K562 (cell line): ENCODE measurements around the gene KIF18B. TPM values are rescaled to one million over a fixed set of nuclear protein-coding genes. Genes with fewer than 3 reads are reported as not detected.

ENCODE experiments used
- ATAC-seq: fragments of 200-7000 bp; cut with Tn5 transposase; 3 replicates; pipeline ENCODE4 v1.9.1; 2020; ENCODE audit warnings: moderate library complexity
- BruUV-seq: library from RNA; stranded (reverse); fragments of 400-500 nt; replicated peaks from 2 replicates; lab custom pipeline; 2021; lab: Mats Ljungman, UMichigan
- CTCF ChIA-PET: fragments of 300-600 bp; formaldehyde crosslinking; extraction: SDS; loops from one replicate; lab custom pipeline; 2021; ENCODE audit warnings: low intra/inter-chr PET ratio; lab: Yijun Ruan, JAX
- POLR2A ChIA-PET: fragments of 300-600, 350-650 bp; sonication (Branson Sonifier 250); formaldehyde crosslinking; extraction: SDS; loops from one replicate; lab custom pipeline; 2021; ENCODE audit warnings: antibody characterized with exemption, inconsistent platforms; lab: Yijun Ruan, JAX
- DNase-seq, 4 experiments: peaks; one replicate each; pipeline versions ENCODE4 v3.0.0 to v3.0.0-alpha.2; 2011 to 2018; ENCODE audit warnings: low spot score in 3 of 4, mixed read lengths in 3 of 4; ENCODE audit errors: extremely low read depth in 1 of 4
- FAIRE-seq: peaks from 2 replicates; lab custom pipeline; 2011; peaks lifted over from hg19 to GRCh38; lab: Jason Lieb, UNC
- H2AFZ ChIP-seq: 2 replicates; pipeline ENCODE4 v1.6.0; 2011; ENCODE audit warnings: low read depth, low read length, control low read depth, inconsistent platforms
- H3K27ac ChIP-seq: fragments of 200-600 bp; 3 replicates; pipeline ENCODE4 v1.8.0; 2011; ENCODE audit warnings: low read depth, mild to moderate bottlenecking, control low read depth, inconsistent platforms, low read length, moderate library complexity, mixed read lengths; ENCODE audit errors: extremely low read depth
- H3K27me3 ChIP-seq, 2 experiments: fragments of 300-600 bp in 1 of 2; 2 replicates in 1 of 2; 3 replicates in 1 of 2; pipeline versions ENCODE4 v1.6.0 to v1.8.0; 2011; ENCODE audit warnings: inconsistent platforms in 2 of 2, low read length in 2 of 2, mild to moderate bottlenecking in 1 of 2, mixed read lengths in 1 of 2, moderate library complexity in 1 of 2; ENCODE audit not compliant: control insufficient read depth in 2 of 2, insufficient read depth in 2 of 2
- H3K36me3 ChIP-seq: fragments of 300-600 bp; 3 replicates; pipeline ENCODE4 v1.8.0; 2011; ENCODE audit warnings: mild to moderate bottlenecking, low read length, inconsistent platforms; ENCODE audit not compliant: control insufficient read depth, insufficient read depth
- H3K4me1 ChIP-seq, 2 experiments: fragments of 200-600 bp in 1 of 2; replicated peaks in 1 of 2; 2 replicates in 1 of 2; 3 replicates in 1 of 2; pipeline versions ENCODE4 v1.5.1 to v1.8.0; 2011; ENCODE audit warnings: inconsistent platforms in 2 of 2, low read length in 2 of 2, mild to moderate bottlenecking in 1 of 2, mixed read lengths in 1 of 2, moderate library complexity in 1 of 2; ENCODE audit not compliant: control insufficient read depth in 2 of 2, insufficient read depth in 2 of 2
- H3K4me2 ChIP-seq: 2 replicates; pipeline ENCODE4 v1.6.1; 2011; ENCODE audit warnings: low read length, control low read depth, inconsistent platforms, mixed read lengths; ENCODE audit not compliant: insufficient read depth
- H3K4me3 ChIP-seq: fragments of 200-600 bp; sonication (generic), shearing (Covaris generic); 2 replicates; pipeline ENCODE4 v1.5.1; 2016; ENCODE audit warnings: control low read depth, inconsistent platforms
- H3K79me2 ChIP-seq: fragments of 200-600 bp; 3 replicates; pipeline ENCODE4 v1.8.0; 2011; ENCODE audit warnings: low read length, inconsistent platforms; ENCODE audit not compliant: control insufficient read depth, insufficient read depth
- H3K9ac ChIP-seq, 2 experiments: 2 replicates each; pipeline versions ENCODE4 v1.6.0 to v1.6.1; 2011; ENCODE audit warnings: low read depth in 2 of 2, low read length in 2 of 2, control low read depth in 1 of 2, inconsistent platforms in 1 of 2, mild to moderate bottlenecking in 1 of 2, mixed read lengths in 1 of 2; ENCODE audit not compliant: insufficient read depth in 1 of 2
- H3K9me1 ChIP-seq: one replicate; pipeline ENCODE4 v1.6.0; 2011; ENCODE audit warnings: inconsistent platforms, mild to moderate bottlenecking, low read length, moderate library complexity; ENCODE audit not compliant: control insufficient read depth, insufficient read depth
- H3K9me3 ChIP-seq: replicated peaks from 2 replicates; pipeline ENCODE4 v1.5.1; 2011; ENCODE audit warnings: low read depth, low read length, inconsistent platforms; ENCODE audit not compliant: control insufficient read depth, insufficient read depth
- H4K20me1 ChIP-seq: replicated peaks from 2 replicates; pipeline ENCODE4 v1.6.1; 2011; ENCODE audit warnings: low read length, inconsistent platforms, mixed read lengths; ENCODE audit not compliant: control insufficient read depth, insufficient read depth
- BRD4 ChIP-seq: fragments of 200-600 bp; sonication (generic); IDR thresholded peaks from 2 replicates; pipeline ENCODE4 v1.6.1; 2017; ENCODE audit warnings: inconsistent platforms
- CBFA2T2 ChIP-seq: fragments of 450-650 bp; conservative IDR thresholded peaks from 2 replicates; pipeline ENCODE4 v1.6.1; 2017; ENCODE audit warnings: mild to moderate bottlenecking
- ELK3 ChIP-seq: fragments of 450-650 bp; formaldehyde crosslinking; IDR thresholded peaks from 2 replicates; pipeline ENCODE4 v1.4.0; 2020; ENCODE audit warnings: mild to moderate bottlenecking
- HMG20B ChIP-seq: fragments of 250-450 bp; sonication (Bioruptor Pico); IDR thresholded peaks from 2 replicates; pipeline ENCODE4 v1.5.0; 2021; ENCODE audit warnings: mild to moderate bottlenecking
- PHF20 ChIP-seq: fragments of 450-650 bp; IDR thresholded peaks from 2 replicates; pipeline ENCODE4 v1.6.1; 2018; ENCODE audit not compliant: partially characterized antibody
- PHF8 ChIP-seq: fragments of 200-600 bp; sonication (generic); IDR thresholded peaks from 2 replicates; pipeline ENCODE4 v1.6.1; 2012; ENCODE audit warnings: mixed run types, mild to moderate bottlenecking, inconsistent platforms, low read length, moderate library complexity, borderline replicate concordance
- SRSF9 ChIP-seq: fragments of 200-400 bp; formaldehyde crosslinking; IDR thresholded peaks from 2 replicates; pipeline ENCODE4 v1.6.1; 2017; ENCODE audit warnings: low read depth, low read length, borderline replicate concordance
- XRCC5 ChIP-seq: fragments of 200-400 bp; formaldehyde crosslinking; IDR thresholded peaks from 2 replicates; pipeline ENCODE4 v1.6.1; 2017; ENCODE audit warnings: low read depth, mild to moderate bottlenecking, low read length
- ZNF384 ChIP-seq: IDR thresholded peaks from 2 replicates; pipeline ENCODE4 v1.6.1; 2012; ENCODE audit warnings: low read depth, low read length, improper control_type of control experiment
- WGBS: fragments of 100-300 bp; shearing (Covaris generic); methylation state at CpG from one replicate; pipeline ENCODE4 v1.1.6; 2016; ENCODE audit warnings: low coverage, mixed read lengths; ENCODE audit not compliant: insufficient coverage; ENCODE audit errors: missing lambda C conversion rate; 5-methylcytosine and 5-hydroxymethylcytosine counted together
- in situ Hi-C: fragments of 300-500 bp; cut with MboI; formaldehyde crosslinking; loops from 4 replicates; pipeline ENCODE4 v1.15.0; 2018; ENCODE audit warnings: inconsistent platforms, mixed read lengths
- intact Hi-C: fragments of 100-400 bp; cut with micrococcal nuclease; formaldehyde crosslinking; loops from 2 replicates; pipeline ENCODE4 v1.14.2; 2022
- polyA plus RNA-seq, 8 experiments: library from polyadenylated mRNA; depleted of rRNA in 4 of 8; stranded (reverse) in 5 of 8; unstranded in 3 of 8; fragments of >200 nt; fragmentation: Nextera tagmentation in 2 of 8; fragmentation: Illumina TruSeq in 1 of 8; extraction: Ambion mirVana in 2 of 8; extraction: Trizol in 1 of 8; gene quantifications; 2 replicates each; pipeline versions ENCODE4 v1.2.1 to v1.2.3, GENCODE V29; 2011 to 2014; ENCODE audit warnings: inconsistent platforms in 1 of 8, missing spikeins in 1 of 8
- total RNA-seq, 7 experiments: library from RNA; depleted of rRNA in 6 of 7; stranded (reverse); fragments of >200 nt in 6 of 7; fragmentation: Illumina TruSeq in 2 of 7; extraction: Trizol in 2 of 7; gene quantifications; 2 replicates each; pipeline versions ENCODE4 v1.2.1 to v1.2.3, GENCODE V29; 2011 to 2021; ENCODE audit warnings: low replicate concordance in 1 of 7

Gene KIF18B
- total and polyA plus RNA-seq, 9 of the 15 experiments (the other 6 are each of a cell fraction or from before 2014, with no cell fraction given): 2.0 to 42.8 (median 13.2) TPM

- BruUV-seq: no TSS peak
- peaks cover 37 to 39% of the 10 kb centered on the region in 2 experiments for H3K4me1 ChIP-seq
- H3K4me2 ChIP-seq: no peak overlapping the region
- ATAC-seq: no peak
- H3K27me3 ChIP-seq: no peaks in the 10 kb centered on the region
- CTCF ChIA-PET: no interaction called here
- in situ Hi-C loops: no loop called here
- WGBS: 59% methylated on average over 8 of the region's 8 CpGs
- no peaks in the 10 kb centered on the region; the same call in 1 of the 2 replicates for H4K20me1 ChIP-seq
- H3K9me3 ChIP-seq: no peaks in the 10 kb centered on the region
- peaks cover 13% of the 10 kb centered on the region for H3K79me2 ChIP-seq
- H3K9me1 ChIP-seq: peaks cover 7% of the 10 kb centered on the region
- no peak overlapping the region for H3K9ac ChIP-seq
- no peak overlapping the region for H3K27ac ChIP-seq
- FAIRE-seq: no peak
- no peak for TF ChIP-seq PHF8
- TF ChIP-seq CBFA2T2: no peak
- no peak for TF ChIP-seq SRSF9
- TF ChIP-seq ELK3: no peak
- TF ChIP-seq XRCC5: no peak
- no peak for TF ChIP-seq HMG20B
- TF ChIP-seq PHF20: no peak
- TF ChIP-seq ZNF384: no peak
- no peak for TF ChIP-seq BRD4
- TF ChIP-seq, all 486 proteins: peak for 0
- intact Hi-C loops: no loop called here
- Histone ChIP-seq H2AFZ (no peak overlapping the region), H3K36me3 (no peaks in the 10 kb centered on the region), H3K4me3 (no peak overlapping the region)
- POLR2A ChIA-PET: interaction anchor here (0.6 to 5.3 kb wide), 4 partner anchors 8 to 249 kb away, joined by 3 to 28 read pairs (median 5); partner anchors contain the start of gene HEXIM1
- DNase-seq: no peak
These were observed 44.4 kb downstream of the KIF18B start for GRCh38 chr17:44903012-44903685.
